HL-60/S4 treated with phorbol 12-myristate 13-acetate at 8.2 ng/mL for 4 days and 3 days (cell line): ENCODE data around the gene SARM1.

Experiments used
- in situ Hi-C: fragments of 300-500 bp; cut with MboI; formaldehyde crosslinking; loops from 2 replicates; pipeline ENCODE4 v1.15.0; 2022; ENCODE audit warnings: low sequenced_read_pairs

The SARM1 gene

DNA sequence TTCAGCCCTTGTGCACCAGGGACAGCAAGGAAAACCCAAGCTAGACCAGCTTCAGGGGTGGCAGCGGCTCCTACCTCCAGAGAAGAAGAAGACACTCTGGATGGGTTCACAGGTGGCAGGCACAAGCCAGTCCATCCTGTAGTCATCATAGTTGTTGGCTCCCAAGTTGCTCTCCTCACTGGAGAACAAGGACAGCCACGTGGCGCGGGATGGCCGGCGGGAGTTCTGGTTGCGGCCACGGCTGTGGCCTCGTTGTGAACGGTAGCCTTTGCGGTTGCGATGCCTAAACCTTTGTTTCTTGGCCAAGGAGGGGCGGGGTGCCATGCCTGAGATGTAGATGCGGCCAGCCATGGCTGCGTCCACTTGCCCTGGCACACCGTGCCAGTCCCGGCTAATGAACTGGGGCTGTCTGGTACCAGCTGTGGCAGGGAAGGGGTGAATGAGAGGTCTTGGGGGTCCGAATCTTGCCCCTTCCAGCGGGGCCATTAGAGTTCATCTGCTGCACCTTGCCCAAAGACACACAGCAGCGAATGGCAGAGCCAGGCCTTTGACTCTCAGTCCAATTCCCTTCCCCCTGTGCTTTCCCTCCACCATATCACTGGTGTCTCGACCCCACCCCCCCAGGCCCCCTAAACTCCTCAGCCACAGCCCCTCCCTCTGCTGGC is 3.7 kb upstream of the SARM1 start:
- in situ Hi-C loops: no loop called here

- in situ Hi-C loops: no loop called here
Measured at GRCh38 chr17:28368306-28368831, 3.1 kb upstream of the SARM1 start.

GRCh38 chr17:28368915-28369683 is 2.4 kb upstream of the SARM1 start:
- in situ Hi-C loops: no loop called here

DNA sequence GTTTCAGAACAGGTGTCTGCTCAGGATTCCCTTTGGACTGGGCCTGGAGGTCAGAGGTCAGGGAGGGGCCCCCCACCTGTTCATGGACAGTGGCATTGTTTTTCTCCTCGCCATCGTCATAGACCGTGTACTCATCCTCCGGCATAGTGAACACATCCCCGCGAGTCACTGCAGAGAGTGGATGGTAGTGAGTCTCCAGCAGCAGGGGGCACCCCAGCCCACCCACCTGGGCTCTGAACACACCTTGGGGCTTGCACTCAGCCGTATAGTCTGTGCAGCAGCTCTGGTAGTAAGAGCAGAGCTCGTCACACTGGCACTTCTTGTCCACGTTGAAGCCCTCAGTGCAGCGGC is 1.8 kb upstream of the SARM1 start:
- in situ Hi-C loops: no loop called here

DNA sequence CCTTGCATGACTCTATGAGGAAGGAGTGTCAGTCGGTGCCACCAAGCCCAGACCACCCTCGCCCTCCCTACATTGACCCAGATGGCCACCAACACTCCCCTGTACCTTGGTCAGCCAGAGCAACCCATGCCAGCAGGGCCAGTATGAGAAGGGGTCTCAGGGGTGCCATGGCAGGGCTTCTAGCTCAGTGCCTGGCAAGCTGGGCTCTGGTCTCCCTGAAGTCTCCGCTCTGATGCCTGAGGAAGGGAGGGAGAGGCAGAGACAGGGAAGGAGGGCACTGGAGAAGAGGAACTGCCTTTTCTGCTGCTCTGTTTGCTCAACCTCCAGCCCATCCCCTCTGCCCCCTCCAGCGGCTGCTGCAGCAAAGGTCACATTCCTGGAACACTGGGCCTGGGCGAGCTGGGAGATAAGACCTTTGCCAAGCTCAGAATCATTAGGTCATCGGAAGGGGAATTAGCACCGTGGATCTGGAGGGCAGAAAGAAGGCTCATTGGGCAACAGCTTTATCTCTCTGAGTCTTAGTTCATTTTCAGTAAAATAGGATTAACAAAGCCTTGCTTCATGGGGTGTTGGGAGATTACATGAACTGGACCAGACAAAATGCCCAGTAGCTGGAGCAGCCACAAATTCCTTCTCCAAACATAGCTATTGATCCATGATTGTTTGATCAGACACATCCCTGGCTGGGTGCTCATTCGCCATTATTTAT is 1.3 kb upstream of the SARM1 start, which contains the start of gene VTN:
Gene VTN (minus strand): TSS at position 273 of the 709 bp plus-strand sequence. CDS start 104 bp downstream, at position 169.
- in situ Hi-C loops: no loop called here

GRCh38 chr17:28370744-28371103 is 770 bp upstream of the SARM1 start:
- in situ Hi-C loops: no loop called here

GRCh38 chr17:28372203-28372944 is 880 bp downstream of the SARM1 start:
- in situ Hi-C loops: no loop called here

- in situ Hi-C loops: no loop called here
Measured at GRCh38 chr17:28372945-28373274, 1.4 kb downstream of the SARM1 start.

DNA sequence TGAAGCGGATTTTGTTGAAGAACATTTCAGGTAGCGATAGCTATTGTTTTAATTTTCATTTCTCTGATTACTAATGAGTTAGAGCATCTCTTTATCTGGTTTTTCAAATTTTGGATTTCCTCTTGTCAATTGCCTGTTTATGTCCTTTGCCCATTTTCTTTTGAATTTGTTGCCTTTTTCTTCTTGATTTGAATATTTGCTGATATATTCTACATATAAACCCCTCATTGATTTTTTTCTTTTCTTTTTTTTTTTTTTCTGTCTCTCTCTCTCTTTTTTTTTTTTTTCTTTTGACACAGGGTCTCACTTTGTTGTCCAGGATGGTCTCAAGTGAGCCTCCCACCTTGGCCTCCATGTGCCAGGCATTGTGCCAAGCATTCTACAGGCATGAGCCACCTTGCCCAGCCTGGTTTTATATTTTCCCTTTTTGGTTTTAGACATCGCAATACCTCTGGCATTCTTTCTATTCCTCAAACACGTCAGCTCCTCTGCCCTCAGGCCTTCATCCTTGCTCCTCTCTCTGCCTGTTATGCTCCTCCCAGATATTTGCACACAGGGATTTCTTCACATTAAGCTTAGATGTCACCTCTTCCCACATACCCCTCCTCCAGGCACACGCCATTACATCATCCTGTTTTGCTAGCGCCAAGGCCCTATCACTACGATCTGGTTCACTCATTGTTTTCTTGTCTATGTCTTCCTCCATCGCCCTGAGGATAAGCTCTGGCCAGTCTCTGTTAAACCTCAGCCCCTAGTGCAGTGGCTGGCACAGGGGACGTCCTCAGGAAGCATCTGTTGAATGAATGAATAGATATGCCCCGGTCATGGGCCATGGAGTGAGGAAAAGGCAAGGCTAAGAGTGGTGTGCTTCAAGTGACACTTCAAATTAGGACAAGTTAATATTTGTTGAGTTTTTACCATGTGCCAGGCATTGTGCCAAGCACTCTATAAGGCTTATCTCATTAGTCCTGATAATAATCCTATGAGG is 8.6 kb downstream of the SARM1 start:
- in situ Hi-C loops: no loop called here

DNA sequence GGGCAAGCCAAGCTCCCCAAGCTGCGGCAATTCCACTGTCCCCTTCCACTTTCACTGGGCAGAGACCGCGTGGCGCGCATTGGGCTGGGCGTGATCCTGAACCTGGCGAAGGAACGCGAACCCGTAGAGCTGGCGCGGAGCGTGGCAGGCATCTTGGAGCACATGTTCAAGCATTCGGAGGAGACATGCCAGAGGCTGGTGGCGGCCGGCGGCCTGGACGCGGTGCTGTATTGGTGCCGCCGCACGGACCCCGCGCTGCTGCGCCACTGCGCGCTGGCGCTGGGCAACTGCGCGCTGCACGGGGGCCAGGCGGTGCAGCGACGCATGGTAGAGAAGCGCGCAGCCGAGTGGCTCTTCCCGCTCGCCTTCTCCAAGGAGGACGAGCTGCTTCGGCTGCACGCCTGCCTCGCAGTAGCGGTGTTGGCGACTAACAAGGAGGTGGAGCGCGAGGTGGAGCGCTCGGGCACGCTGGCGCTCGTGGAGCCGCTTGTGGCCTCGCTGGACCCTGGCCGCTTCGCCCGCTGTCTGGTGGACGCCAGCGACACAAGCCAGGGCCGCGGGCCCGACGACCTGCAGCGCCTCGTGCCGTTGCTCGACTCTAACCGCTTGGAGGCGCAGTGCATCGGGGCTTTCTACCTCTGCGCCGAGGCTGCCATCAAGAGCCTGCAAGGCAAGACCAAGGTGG is 9.8 kb downstream of the SARM1 start:
- in situ Hi-C loops: no loop called here

DNA sequence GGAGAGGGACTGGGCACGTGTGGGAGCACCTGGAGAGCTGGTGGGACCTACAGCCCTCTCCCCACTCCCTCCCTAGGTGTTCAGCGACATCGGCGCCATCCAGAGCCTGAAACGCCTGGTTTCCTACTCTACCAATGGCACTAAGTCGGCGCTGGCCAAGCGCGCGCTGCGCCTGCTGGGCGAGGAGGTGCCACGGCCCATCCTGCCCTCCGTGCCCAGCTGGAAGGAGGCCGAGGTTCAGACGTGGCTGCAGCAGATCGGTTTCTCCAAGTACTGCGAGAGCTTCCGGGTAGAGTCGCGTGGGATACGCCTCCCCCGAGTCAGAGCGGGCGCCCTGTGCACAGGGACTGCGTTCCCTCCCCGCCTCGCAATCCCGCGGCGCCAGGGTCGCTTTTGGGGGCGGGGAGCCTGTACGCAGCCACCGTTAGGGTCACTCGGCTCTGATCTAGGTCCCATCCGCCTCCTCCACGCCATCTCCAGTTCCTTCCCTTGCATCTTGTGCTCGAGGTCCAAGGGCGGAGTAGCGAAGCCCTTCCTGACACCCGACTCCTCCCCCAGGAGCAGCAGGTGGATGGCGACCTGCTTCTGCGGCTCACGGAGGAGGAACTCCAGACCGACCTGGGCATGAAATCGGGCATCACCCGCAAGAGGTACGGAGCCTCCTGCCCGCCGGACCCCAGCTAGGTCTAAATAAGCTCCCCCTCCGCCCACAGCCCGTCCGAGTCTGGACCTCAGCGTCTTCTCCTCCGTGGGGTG is 13.0 kb downstream of the SARM1 start:
- in situ Hi-C loops: no loop called here

- in situ Hi-C loops: no loop called here
Measured at GRCh38 chr17:28385037-28385400, 13.5 kb downstream of the SARM1 start.

GRCh38 chr17:28385406-28385805 is 13.9 kb downstream of the SARM1 start:
- in situ Hi-C loops: no loop called here

DNA sequence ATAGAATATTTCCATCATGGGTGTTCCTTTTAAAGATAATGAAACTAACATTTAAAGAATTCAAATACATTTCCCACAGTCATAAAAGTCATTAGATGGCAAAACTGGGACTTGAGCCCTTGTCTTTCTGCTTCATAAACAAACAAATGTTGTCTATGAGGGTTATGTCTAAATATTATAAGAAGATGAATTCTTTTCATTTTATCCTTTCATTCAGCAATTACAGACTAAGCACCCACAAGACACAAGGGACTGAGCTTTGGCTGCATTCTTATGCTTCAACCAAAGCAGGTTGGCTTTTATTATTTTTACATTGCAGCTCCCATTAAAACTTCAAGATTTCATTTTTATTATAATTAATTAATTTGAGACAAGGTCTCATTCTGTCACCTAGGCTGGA is 14.9 kb downstream of the SARM1 start:
- in situ Hi-C loops: no loop called here

GRCh38 chr17:28388106-28388505 is 16.6 kb downstream of the SARM1 start:
- in situ Hi-C loops: no loop called here

- in situ Hi-C loops: no loop called here
Measured at GRCh38 chr17:28390141-28390540, 18.6 kb downstream of the SARM1 start.

DNA sequence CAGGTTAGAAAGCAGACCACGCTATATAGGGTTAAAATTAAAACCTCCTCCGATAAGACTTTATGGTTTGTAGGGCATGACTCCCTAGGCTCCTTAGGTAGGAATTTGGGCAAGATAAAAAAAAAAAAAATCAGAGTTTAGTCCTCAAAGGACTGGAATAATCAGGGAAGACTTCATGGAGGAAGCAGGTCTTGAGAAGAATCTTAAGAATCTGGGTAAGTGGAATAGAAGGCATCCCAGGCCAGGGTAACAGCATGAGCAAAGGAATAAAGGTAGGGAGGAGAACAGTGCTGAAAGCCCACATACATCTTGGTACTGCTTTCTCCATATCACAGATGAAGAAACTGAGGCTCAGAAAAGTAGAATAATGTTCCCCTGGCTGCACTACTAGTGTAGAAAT is 19.1 kb downstream of the SARM1 start:
- in situ Hi-C loops: no loop called here

GRCh38 chr17:28390984-28391383 is 19.5 kb downstream of the SARM1 start:
- in situ Hi-C loops: no loop called here

DNA sequence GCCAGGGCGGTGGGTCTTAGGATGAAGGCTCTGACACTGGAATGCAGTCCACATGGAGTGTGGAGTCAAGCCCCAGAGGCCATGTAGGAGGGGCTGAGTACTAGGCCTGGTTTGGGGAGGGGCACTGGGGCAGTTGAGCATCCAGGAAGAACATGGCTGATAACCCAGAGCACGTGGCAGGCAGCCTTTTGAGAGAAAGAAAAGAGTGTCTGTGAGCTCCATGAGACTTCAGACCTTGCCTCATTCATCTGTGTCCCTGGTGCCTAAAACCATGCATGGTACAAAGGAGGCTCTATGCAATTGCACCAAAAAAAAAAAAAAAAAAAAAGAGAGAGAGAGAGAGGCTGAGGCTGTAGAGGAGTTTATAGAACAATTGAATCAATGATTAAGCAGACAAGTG is 19.9 kb downstream of the SARM1 start:
- in situ Hi-C loops: no loop called here
